Gastrocnemius medialis (tissue), 4 donors: ENCODE results near the gene COL21A1.

ENCODE experiments used
- CTCF ChIP-seq, 5 experiments: fragments of 450-650 bp in 3 of 5; fragments of 200-600 bp in 2 of 5; sonication (generic) in 2 of 5; IDR thresholded peaks in 4 of 5; conservative IDR thresholded peaks in 1 of 5; 1 replicate in 4 of 5; 2 replicates in 1 of 5; pipeline ENCODE4 v1.5.1; 2016 to 2019; ENCODE audit warnings: antibody characterized with exemption in 5 of 5, mild to moderate bottlenecking in 3 of 5, moderate library complexity in 3 of 5
- POLR2A ChIP-seq, 2 donors: fragments of 450-650 bp; IDR thresholded peaks; one replicate each; pipeline ENCODE4 v1.6.1; 2017; ENCODE audit warnings: antibody characterized with exemption in 2 of 2, mild to moderate bottlenecking in 2 of 2, moderate library complexity in 2 of 2

DNA sequence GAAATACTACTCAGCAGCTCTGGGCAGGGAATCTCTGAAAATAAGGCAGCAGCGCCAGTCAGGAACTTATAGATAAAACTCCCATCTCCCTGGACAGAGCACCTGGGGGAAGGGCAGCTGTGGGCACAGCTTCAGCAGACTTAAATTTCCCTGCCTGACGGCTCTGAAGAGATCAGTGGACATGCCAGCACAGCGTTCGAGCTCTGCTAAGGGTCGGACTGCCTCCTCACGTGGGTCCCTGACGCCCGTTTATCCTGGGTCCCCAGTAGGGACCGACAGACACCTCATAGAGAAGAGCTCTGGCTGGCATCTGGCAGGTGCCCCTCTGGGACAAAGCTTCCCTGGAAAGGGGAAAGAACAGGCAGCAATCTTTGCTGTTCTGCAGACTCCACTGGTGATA lies 59.0 kb downstream of the COL21A1 start:
- TF ChIP-seq CTCF (IDR thresholded peaks at IDR 0.05 in 4 of 5, conservative IDR thresholded peaks at IDR 0.05 in 1 of 5) (no peak), POLR2A (IDR thresholded peaks at IDR 0.05) (no peak)
